HG03469 (cell line): ENCODE data around the gene TENT4B.
A peak's percentile ranks its signal among the peaks of the same experiment; 100 is the strongest.

ENCODE experiments used
- ATAC-seq: cut with Tn5 transposase; IDR thresholded peaks from one replicate; pipeline ENCODE4 v1.9.1; 2021; ENCODE audit warnings: mild to moderate bottlenecking, moderate library complexity, moderate number of reproducible peaks; ENCODE audit not compliant: unreplicated experiment

TENT4B gene

GRCh38 chr16:50252082-50252611 lies 99.0 kb downstream of the TENT4B start:
- no peak for ATAC-seq

GRCh38 chr16:50252874-50253513 lies 99.9 kb downstream of the TENT4B start:
- no peak for ATAC-seq

GRCh38 chr16:50253514-50253910 lies 100.4 kb downstream of the TENT4B start:
- ATAC-seq, result no peak

GRCh38 chr16:50254072-50254471 lies 101.0 kb downstream of the TENT4B start:
- no peak for ATAC-seq

GRCh38 chr16:50255538-50255937 lies 102.4 kb downstream of the TENT4B start:
- ATAC-seq, result no peak

GRCh38 chr16:50256604-50257003 lies 103.5 kb downstream of the TENT4B start:
- ATAC-seq, result no peak

- no peak for ATAC-seq
Observed at GRCh38 chr16:50257876-50258275, 104.8 kb downstream of the TENT4B start.

GRCh38 chr16:50259334-50260205 lies 106.5 kb downstream of the TENT4B start:
- ATAC-seq, result no peak

GRCh38 chr16:50260206-50261159 lies 107.4 kb downstream of the TENT4B start:
- no peak for ATAC-seq

GRCh38 chr16:50261160-50261706 lies 108.1 kb downstream of the TENT4B start:
- ATAC-seq, result no peak

GRCh38 chr16:50261707-50262235 lies 108.7 kb downstream of the TENT4B start:
- ATAC-seq, result no peak

GRCh38 chr16:50263060-50263909 lies 110.2 kb downstream of the TENT4B start:
- ATAC-seq, result no peak

GRCh38 chr16:50263940-50264929 lies 111.1 kb downstream of the TENT4B start:
- no peak for ATAC-seq

- ATAC-seq, result no peak
Observed at GRCh38 chr16:50265260-50265659, 112.2 kb downstream of the TENT4B start.

- peak; percentile 6 for ATAC-seq
Observed at GRCh38 chr16:50265716-50266336, 112.7 kb downstream of the TENT4B start.

GRCh38 chr16:50266337-50267091 lies 113.4 kb downstream of the TENT4B start, which contains the start of gene ADCY7:
Gene ADCY7 (plus strand): TSS chr16:50266551. CDS start chr16:50288180, 21,629 bp downstream.
- peak; percentile 66 for ATAC-seq

GRCh38 chr16:50267151-50267631 lies 114.1 kb downstream of the TENT4B start:
- ATAC-seq, result no peak
